ENCODE measurements around the gene RASL10B.
"Not testable (repeated sequence)": the region's sequence is repeated elsewhere in the genome, so short reads cannot be mapped to it uniquely, and the experiment has no call there.

The RASL10B gene

GRCh38 chr17:35695613-35696012 is 35.8 kb upstream of the RASL10B start:
- in situ Hi-C loops (cut with MboI; ENCODE audit: low pct_unique_long_range_greater_than_20kb, low sequenced_read_pairs, unreplicated experiment) = no loop called here
- no peak for DNase-seq (ENCODE audit: low spot score)
- no peak for TF ChIP-seq CTCF (IDR thresholded peaks at IDR 0.05; ENCODE audit: extremely low read depth, insufficient read depth, missing control alignments)

GRCh38 chr17:35698800-35699199 is 32.6 kb upstream of the RASL10B start:
- TF ChIP-seq CTCF (IDR thresholded peaks at IDR 0.05; ENCODE audit: extremely low read depth, insufficient read depth, missing control alignments) = no peak
- DNase-seq (ENCODE audit: low spot score) = no peak

GRCh38 chr17:35700150-35700549 is 31.3 kb upstream of the RASL10B start:
- in situ Hi-C loops (cut with MboI; ENCODE audit: low pct_unique_long_range_greater_than_20kb, low sequenced_read_pairs, unreplicated experiment) = no loop called here
- TF ChIP-seq CTCF (IDR thresholded peaks at IDR 0.05; ENCODE audit: extremely low read depth, insufficient read depth, missing control alignments) = no peak
- DNase-seq (ENCODE audit: low spot score) = no peak

More at GRCh38 chr17:35698800-35699199, 32.6 kb upstream of the RASL10B start:
- in situ Hi-C loops (cut with MboI; ENCODE audit: low pct_unique_long_range_greater_than_20kb, low sequenced_read_pairs, unreplicated experiment) = no loop called here

GRCh38 chr17:35701491-35701890 is 29.9 kb upstream of the RASL10B start:
- no peak for DNase-seq (ENCODE audit: low spot score)
- in situ Hi-C loops (cut with MboI; ENCODE audit: low pct_unique_long_range_greater_than_20kb, low sequenced_read_pairs, unreplicated experiment) = no loop called here
- no peak for TF ChIP-seq CTCF (IDR thresholded peaks at IDR 0.05; ENCODE audit: extremely low read depth, insufficient read depth, missing control alignments)

GRCh38 chr17:35703308-35703707 is 28.1 kb upstream of the RASL10B start:
- in situ Hi-C loops (cut with MboI; ENCODE audit: low pct_unique_long_range_greater_than_20kb, low sequenced_read_pairs, unreplicated experiment); DNase-seq (ENCODE audit: low spot score): not testable (repeated sequence)

- DNase-seq (ENCODE audit: low spot score) = no peak
- in situ Hi-C loops (cut with MboI; ENCODE audit: low pct_unique_long_range_greater_than_20kb, low sequenced_read_pairs, unreplicated experiment) = no loop called here
- no peak for TF ChIP-seq CTCF (IDR thresholded peaks at IDR 0.05; ENCODE audit: extremely low read depth, insufficient read depth, missing control alignments)
These were observed 26.2 kb upstream of the RASL10B start for GRCh38 chr17:35705230-35705629.

- TF ChIP-seq CTCF (IDR thresholded peaks at IDR 0.05; ENCODE audit: extremely low read depth, insufficient read depth, missing control alignments) = no peak
- no peak for DNase-seq (ENCODE audit: low spot score)
- in situ Hi-C loops (cut with MboI; ENCODE audit: low pct_unique_long_range_greater_than_20kb, low sequenced_read_pairs, unreplicated experiment) = no loop called here
These were observed 25.7 kb upstream of the RASL10B start for GRCh38 chr17:35705705-35706104.
